Naive thymus-derived CD8-positive, alpha-beta T cell (primary cell): ENCODE data around the gene MTARC2. TPM values are rescaled to one million over a fixed set of nuclear protein-coding genes. Genes with fewer than 3 reads are reported as not detected.
A peak's percentile ranks its signal among the peaks of the same experiment; 100 is the strongest.

Experiments
- ATAC-seq, 2 donors: fragments of 150-1000 bp; cut with Tn5 transposase in 1 of 2; sonication (Bioruptor Pico), chemical (Tn5 transposase) in 1 of 2; 1 replicate in 1 of 2; 2 replicates in 1 of 2; pipeline ENCODE4 v1.10.0; 2021; ENCODE audit warnings: mild to moderate bottlenecking in 2 of 2, moderate library complexity in 2 of 2
- POLR2A ChIA-PET: fragments of 350-600 bp; sonication (Branson Sonifier 250); formaldehyde crosslinking; loops from one replicate; lab custom pipeline; 2021; ENCODE audit warnings: antibody characterized with exemption; lab: Charles Lee
- DNase-seq, 10 donors: peaks; one replicate each; pipeline versions ENCODE4 v3.0.0 to v3.0.0-alpha.2; 2020 to 2022
- H3K27ac Mint-ChIP-seq, 10 donors: one replicate each; pipeline ENCODE4 v1.8.0; 2020 to 2022; ENCODE audit warnings: mild to moderate bottlenecking in 10 of 10, mixed read lengths in 10 of 10, moderate library complexity in 4 of 10, inconsistent platforms in 1 of 10
- H3K27me3 Mint-ChIP-seq, 5 donors: one replicate each; pipeline ENCODE4 v1.8.0; 2021 to 2022; ENCODE audit warnings: mixed read lengths in 5 of 5
- H3K36me3 Mint-ChIP-seq, 3 donors: one replicate each; pipeline ENCODE4 v1.8.0; 2020 to 2022; ENCODE audit warnings: mixed read lengths in 3 of 3, mild to moderate bottlenecking in 2 of 3, inconsistent platforms in 1 of 3
- H3K4me1 Mint-ChIP-seq, 4 donors: one replicate each; pipeline ENCODE4 v1.8.0; 2021 to 2022; ENCODE audit warnings: mixed read lengths in 4 of 4
- H3K4me3 Mint-ChIP-seq, 10 donors: one replicate each; pipeline ENCODE4 v1.8.0; 2020 to 2022; ENCODE audit warnings: mild to moderate bottlenecking in 10 of 10, mixed read lengths in 10 of 10, moderate library complexity in 6 of 10, inconsistent platforms in 1 of 10
- H3K9me3 Mint-ChIP-seq, 9 donors: one replicate each; pipeline ENCODE4 v1.8.0; 2020 to 2022; ENCODE audit warnings: mixed read lengths in 9 of 9, mild to moderate bottlenecking in 3 of 9, inconsistent platforms in 1 of 9, moderate library complexity in 1 of 9
- polyA plus RNA-seq, 3 donors: library from polyadenylated mRNA; unstranded; fragments of 300-500 nt; fragmentation: Illumina TruSeq; gene quantifications; one replicate each; pipeline ENCODE4 v1.2.3, GENCODE V29; 2021
- total RNA-seq, 8 experiments: library from RNA in 2 of 8; stranded (reverse) in 2 of 8; gene quantifications; one replicate each; pipeline ENCODE4 v1.2.3 and lab custom pipeline; 2021 to 2026

MTARC2 gene
- total and polyA plus RNA-seq, 5 experiments from 2014 or later, result not detected

- ATAC-seq (no peak), DNase-seq (no peak)
- H3K27ac Mint-ChIP-seq, result peak overlapping the region in 1 of 10 donors; percentile 11
- no peaks in the 10 kb centered on the region for H3K4me1 Mint-ChIP-seq
- no peak overlapping the region for H3K4me3 Mint-ChIP-seq
- POLR2A ChIA-PET, result no interaction called here
- no peaks in the 10 kb centered on the region for H3K9me3 Mint-ChIP-seq
- H3K27me3 Mint-ChIP-seq, result peaks cover 15 to 68% (median 40%) of the 10 kb centered on the region in 5 donors
- H3K36me3 Mint-ChIP-seq, result no peaks in the 10 kb centered on the region
These were observed 6.8 kb downstream of the MTARC2 start for GRCh38 chr1:220754918-220755295.

- H3K4me3 Mint-ChIP-seq, result no peak overlapping the region
- no peak for DNase-seq
- no peaks in the 10 kb centered on the region for H3K9me3 Mint-ChIP-seq
- no peaks in the 10 kb centered on the region for H3K4me1 Mint-ChIP-seq
- POLR2A ChIA-PET, result no interaction called here
- H3K27ac Mint-ChIP-seq, result peak overlapping the region in 1 of 10 donors; percentile 11
- H3K27me3 Mint-ChIP-seq, result peaks cover 14 to 64% (median 36%) of the 10 kb centered on the region in 5 donors
- ATAC-seq, result no peak
- H3K36me3 Mint-ChIP-seq, result no peaks in the 10 kb centered on the region
These were observed 7.2 kb downstream of the MTARC2 start for GRCh38 chr1:220755309-220755708.

GRCh38 chr1:220757441-220757840 lies 9.3 kb downstream of the MTARC2 start:
- DNase-seq (no peak), ATAC-seq (no peak)
- Mint-ChIP-seq H3K36me3 (no peaks in the 10 kb centered on the region), H3K27ac (no peak overlapping the region), H3K4me1 (no peaks in the 10 kb centered on the region), H3K27me3 (peaks cover 13 to 45% (median 21%) of the 10 kb centered on the region in 5 donors), H3K4me3 (no peak overlapping the region), H3K9me3 (no peaks in the 10 kb centered on the region)
- POLR2A ChIA-PET, result no interaction called here

- DNase-seq (no peak), ATAC-seq (no peak)
- no peaks in the 10 kb centered on the region for H3K4me1 Mint-ChIP-seq
- no peaks in the 10 kb centered on the region for H3K36me3 Mint-ChIP-seq
- no peaks in the 10 kb centered on the region for H3K9me3 Mint-ChIP-seq
- POLR2A ChIA-PET, result no interaction called here
- peaks cover 14 to 44% (median 19%) of the 10 kb centered on the region in 5 donors for H3K27me3 Mint-ChIP-seq
- H3K27ac Mint-ChIP-seq, result no peak overlapping the region
- no peak overlapping the region for H3K4me3 Mint-ChIP-seq
These were observed 11.0 kb downstream of the MTARC2 start for GRCh38 chr1:220759147-220759546.

GRCh38 chr1:220761688-220762427 lies 13.7 kb downstream of the MTARC2 start:
- Mint-ChIP-seq H3K27ac (peak overlapping the region in 1 of 10 donors; percentile 7), H3K36me3 (no peaks in the 10 kb centered on the region), H3K9me3 (no peaks in the 10 kb centered on the region), H3K4me3 (no peak overlapping the region), H3K4me1 (no peaks in the 10 kb centered on the region), H3K27me3 (peaks cover 10 to 24% (median 13%) of the 10 kb centered on the region in 5 donors)
- POLR2A ChIA-PET, result no interaction called here
- DNase-seq (no peak), ATAC-seq (no peak)

- ATAC-seq, result no peak
- Mint-ChIP-seq H3K9me3 (no peaks in the 10 kb centered on the region), H3K4me1 (no peaks in the 10 kb centered on the region), H3K36me3 (no peaks in the 10 kb centered on the region), H3K27me3 (peaks cover 1 to 11% (median 2%) of the 10 kb centered on the region in 5 donors), H3K4me3 (no peak overlapping the region), H3K27ac (no peak overlapping the region)
- POLR2A ChIA-PET, result no interaction called here
- DNase-seq, result no peak
These were observed 16.6 kb downstream of the MTARC2 start for GRCh38 chr1:220764757-220765156.

- H3K27ac Mint-ChIP-seq, result no peak overlapping the region
- no peaks in the 10 kb centered on the region for H3K9me3 Mint-ChIP-seq
- POLR2A ChIA-PET, result no interaction called here
- peaks cover 0 to 6% (median 2%) of the 10 kb centered on the region in 5 donors for H3K27me3 Mint-ChIP-seq
- DNase-seq (no peak), ATAC-seq (no peak)
- peaks cover 0 to 4% (median 0%) of the 10 kb centered on the region in 4 donors for H3K4me1 Mint-ChIP-seq
- H3K36me3 Mint-ChIP-seq, result no peaks in the 10 kb centered on the region
- no peak overlapping the region for H3K4me3 Mint-ChIP-seq
These were observed 19.4 kb downstream of the MTARC2 start for GRCh38 chr1:220767312-220768125.

GRCh38 chr1:220768126-220768601 lies 20.0 kb downstream of the MTARC2 start:
- Mint-ChIP-seq H3K27ac (no peak overlapping the region), H3K4me1 (peaks cover 0 to 4% (median 0%) of the 10 kb centered on the region in 4 donors), H3K27me3 (peaks cover 0 to 7% (median 2%) of the 10 kb centered on the region in 5 donors), H3K9me3 (no peaks in the 10 kb centered on the region), H3K4me3 (no peak overlapping the region), H3K36me3 (no peaks in the 10 kb centered on the region)
- no peak for DNase-seq
- POLR2A ChIA-PET, result no interaction called here
- no peak for ATAC-seq

- ATAC-seq (no peak), DNase-seq (no peak)
- Mint-ChIP-seq H3K36me3 (no peaks in the 10 kb centered on the region), H3K4me1 (peaks cover 0 to 4% (median 0%) of the 10 kb centered on the region in 4 donors), H3K27ac (no peak overlapping the region), H3K27me3 (peaks cover 0 to 10% (median 2%) of the 10 kb centered on the region in 5 donors), H3K4me3 (no peak overlapping the region), H3K9me3 (no peaks in the 10 kb centered on the region)
- POLR2A ChIA-PET, result no interaction called here
These were observed 21.1 kb downstream of the MTARC2 start for GRCh38 chr1:220769205-220769604.

- Mint-ChIP-seq H3K27me3 (peaks cover 5 to 14% (median 9%) of the 10 kb centered on the region in 5 donors), H3K4me3 (peak overlapping the region in 1 of 10 donors; percentile 34), H3K36me3 (no peaks in the 10 kb centered on the region), H3K9me3 (no peaks in the 10 kb centered on the region), H3K4me1 (peaks cover 0 to 6% (median 0%) of the 10 kb centered on the region in 4 donors), H3K27ac (peak overlapping the region in 1 of 10 donors; percentile 50)
- DNase-seq (no peak), ATAC-seq (no peak)
- POLR2A ChIA-PET, result no interaction called here
These were observed 22.3 kb downstream of the MTARC2 start for GRCh38 chr1:220770245-220770913.

GRCh38 chr1:220772846-220773245 lies 24.7 kb downstream of the MTARC2 start:
- no peaks in the 10 kb centered on the region for H3K9me3 Mint-ChIP-seq
- DNase-seq, result no peak
- POLR2A ChIA-PET, result no interaction called here
- peaks cover 11 to 31% (median 13%) of the 10 kb centered on the region in 5 donors for H3K27me3 Mint-ChIP-seq
- no peak overlapping the region for H3K4me3 Mint-ChIP-seq
- H3K36me3 Mint-ChIP-seq, result no peaks in the 10 kb centered on the region
- no peak overlapping the region for H3K27ac Mint-ChIP-seq
- peaks cover 0 to 6% (median 0%) of the 10 kb centered on the region in 4 donors for H3K4me1 Mint-ChIP-seq
- no peak for ATAC-seq

- POLR2A ChIA-PET, result no interaction called here
- H3K36me3 Mint-ChIP-seq, result no peaks in the 10 kb centered on the region
- peaks cover 10 to 31% (median 17%) of the 10 kb centered on the region in 5 donors for H3K27me3 Mint-ChIP-seq
- H3K4me3 Mint-ChIP-seq, result no peak overlapping the region
- ATAC-seq (no peak), DNase-seq (peak in 2 of 10 donors; percentile 1 to 3)
- no peak overlapping the region for H3K27ac Mint-ChIP-seq
- H3K9me3 Mint-ChIP-seq, result no peaks in the 10 kb centered on the region
- H3K4me1 Mint-ChIP-seq, result peaks cover 0 to 2% (median 0%) of the 10 kb centered on the region in 4 donors
These were observed 27.2 kb downstream of the MTARC2 start for GRCh38 chr1:220775240-220775853.
